ENCODE data around the gene HNRNPA3. TPM values are rescaled to one million over a fixed set of nuclear protein-coding genes. Genes with fewer than 3 reads are reported as not detected.
A peak's percentile ranks its signal among the peaks of the same experiment; 100 is the strongest.

The HNRNPA3 gene
- total RNA-seq, 1 donor from 2014 or later: 184 TPM

DNA sequence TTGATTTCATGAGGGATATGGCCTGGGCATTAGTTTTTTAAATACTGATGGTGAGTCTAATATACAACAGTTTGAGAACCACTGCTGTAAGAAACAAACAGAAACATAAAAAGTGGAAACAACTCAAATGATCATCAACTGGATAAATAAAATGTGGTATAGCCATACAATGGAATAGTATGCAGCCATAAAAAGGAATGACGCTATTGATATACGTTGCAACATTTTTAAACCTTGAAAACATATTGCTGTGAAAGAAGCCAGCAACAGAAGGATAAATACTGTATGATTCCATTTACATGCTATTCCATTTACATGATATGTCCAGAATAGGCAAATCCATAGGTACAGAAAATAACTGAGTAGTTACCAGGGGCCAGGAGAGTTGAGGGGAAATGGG is 45.5 kb downstream of the HNRNPA3 start:
- no peak overlapping the region for H3K4me2 ChIP-seq (ENCODE audit: low read length)
- no peak overlapping the region for H3K4me3 ChIP-seq (ENCODE audit: insufficient read depth, low read depth, low read length)
- TF ChIP-seq, protein P1, sequence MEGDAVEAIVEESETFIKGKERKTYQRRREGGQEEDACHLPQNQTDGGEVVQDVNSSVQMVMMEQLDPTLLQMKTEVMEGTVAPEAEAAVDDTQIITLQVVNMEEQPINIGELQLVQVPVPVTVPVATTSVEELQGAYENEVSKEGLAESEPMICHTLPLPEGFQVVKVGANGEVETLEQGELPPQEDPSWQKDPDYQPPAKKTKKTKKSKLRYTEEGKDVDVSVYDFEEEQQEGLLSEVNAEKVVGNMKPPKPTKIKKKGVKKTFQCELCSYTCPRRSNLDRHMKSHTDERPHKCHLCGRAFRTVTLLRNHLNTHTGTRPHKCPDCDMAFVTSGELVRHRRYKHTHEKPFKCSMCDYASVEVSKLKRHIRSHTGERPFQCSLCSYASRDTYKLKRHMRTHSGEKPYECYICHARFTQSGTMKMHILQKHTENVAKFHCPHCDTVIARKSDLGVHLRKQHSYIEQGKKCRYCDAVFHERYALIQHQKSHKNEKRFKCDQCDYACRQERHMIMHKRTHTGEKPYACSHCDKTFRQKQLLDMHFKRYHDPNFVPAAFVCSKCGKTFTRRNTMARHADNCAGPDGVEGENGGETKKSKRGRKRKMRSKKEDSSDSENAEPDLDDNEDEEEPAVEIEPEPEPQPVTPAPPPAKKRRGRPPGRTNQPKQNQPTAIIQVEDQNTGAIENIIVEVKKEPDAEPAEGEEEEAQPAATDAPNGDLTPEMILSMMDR (IDR thresholded peaks at IDR 0.05; ENCODE audit: insufficient read depth, low read depth, low read length): no peak
- no peak for TF ChIP-seq EZH2 (IDR thresholded peaks at IDR 0.05; ENCODE audit: insufficient read depth, low read length)
- Mint-ChIP-seq H3K27ac (ENCODE audit: unreplicated experiment) (peak overlapping the region; percentile 50), H3K9me3 (ENCODE audit: unreplicated experiment) (no peaks in the 10 kb centered on the region), H3K4me3 (ENCODE audit: unreplicated experiment) (no peak overlapping the region), H3K27me3 (ENCODE audit: low read depth, unreplicated experiment) (no peaks in the 10 kb centered on the region), H3K36me3 (ENCODE audit: low read depth, unreplicated experiment) (peaks cover 13% of the 10 kb centered on the region), H3K4me1 (ENCODE audit: low read depth, unreplicated experiment) (peaks cover 45% of the 10 kb centered on the region)
- H3K27me3 ChIP-seq (ENCODE audit: insufficient read depth, low read length): no peaks in the 10 kb centered on the region
- no peak overlapping the region for H3K9ac ChIP-seq (ENCODE audit: low read length)
- H2AFZ ChIP-seq (ENCODE audit: low read depth, low read length): no peak overlapping the region
- DNase-seq (ENCODE audit: low read depth): no peak
- no peak for FAIRE-seq
- peaks cover 16% of the 10 kb centered on the region for H3K4me1 ChIP-seq (ENCODE audit: insufficient read depth, low read length)
- no peak overlapping the region for H3K27ac ChIP-seq (ENCODE audit: low read depth, low read length)
- peaks cover 100% of the 10 kb centered on the region for H3K79me2 ChIP-seq (ENCODE audit: insufficient read depth, low read length)
- no peaks in the 10 kb centered on the region for H3K9me3 ChIP-seq (ENCODE audit: insufficient read depth, low read depth, low read length)
- peaks cover 91% of the 10 kb centered on the region for H4K20me1 ChIP-seq (ENCODE audit: insufficient read depth, low read length)
- peaks cover 3% of the 10 kb centered on the region for H3K36me3 ChIP-seq (ENCODE audit: insufficient read depth, low read length)

DNA sequence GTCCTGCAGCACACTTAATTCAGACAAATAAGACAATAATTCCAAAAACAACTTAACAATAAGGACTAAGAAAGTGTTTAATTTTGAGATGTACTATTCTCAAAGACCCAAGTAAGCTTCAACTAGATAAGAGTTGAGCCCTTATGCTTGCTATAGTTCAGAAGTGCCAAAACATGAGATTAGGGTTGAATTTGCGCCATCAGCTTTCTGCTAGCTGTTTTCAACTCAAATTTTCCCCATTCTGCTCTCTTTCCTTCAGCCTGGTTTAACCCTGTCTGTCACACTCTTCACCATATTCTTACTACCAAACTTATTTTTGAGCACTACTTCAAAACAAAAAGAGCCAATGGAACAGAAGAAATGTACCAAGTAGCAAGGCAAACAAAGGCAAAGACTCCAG is 47.8 kb downstream of the HNRNPA3 start:
- peaks cover 26% of the 10 kb centered on the region for H3K4me1 Mint-ChIP-seq (ENCODE audit: low read depth, unreplicated experiment)
- no peak for FAIRE-seq
- H3K79me2 ChIP-seq (ENCODE audit: insufficient read depth, low read length): peaks cover 89% of the 10 kb centered on the region
- no peak for DNase-seq (ENCODE audit: low read depth)
- TF ChIP-seq, protein P1 (IDR thresholded peaks at IDR 0.05; ENCODE audit: insufficient read depth, low read depth, low read length): no peak
- no peak for TF ChIP-seq EZH2 (IDR thresholded peaks at IDR 0.05; ENCODE audit: insufficient read depth, low read length)
- peaks cover 10% of the 10 kb centered on the region for H3K4me1 ChIP-seq (ENCODE audit: insufficient read depth, low read length)
- no peaks in the 10 kb centered on the region for H3K27me3 Mint-ChIP-seq (ENCODE audit: low read depth, unreplicated experiment)
- H3K27me3 ChIP-seq (ENCODE audit: insufficient read depth, low read length): no peaks in the 10 kb centered on the region
- no peaks in the 10 kb centered on the region for H3K9me3 ChIP-seq (ENCODE audit: insufficient read depth, low read depth, low read length)
- no peaks in the 10 kb centered on the region for H3K9me3 Mint-ChIP-seq (ENCODE audit: unreplicated experiment)
- H3K9ac ChIP-seq (ENCODE audit: low read length): no peak overlapping the region
- no peak overlapping the region for H3K27ac ChIP-seq (ENCODE audit: low read depth, low read length)
- peaks cover 11% of the 10 kb centered on the region for H3K36me3 Mint-ChIP-seq (ENCODE audit: low read depth, unreplicated experiment)
- H3K4me3 Mint-ChIP-seq (ENCODE audit: unreplicated experiment): peak overlapping the region; percentile 77
- H3K4me2 ChIP-seq (ENCODE audit: low read length): peak overlapping the region; percentile 46
- peaks cover 3% of the 10 kb centered on the region for H3K36me3 ChIP-seq (ENCODE audit: insufficient read depth, low read length)
- peaks cover 68% of the 10 kb centered on the region for H4K20me1 ChIP-seq (ENCODE audit: insufficient read depth, low read length)
- H2AFZ ChIP-seq (ENCODE audit: low read depth, low read length): no peak overlapping the region
- H3K4me3 ChIP-seq (ENCODE audit: insufficient read depth, low read depth, low read length): no peak overlapping the region
- no peak overlapping the region for H3K27ac Mint-ChIP-seq (ENCODE audit: unreplicated experiment)
